Measurements from ENCODE around the gene THBS2.

DNA sequence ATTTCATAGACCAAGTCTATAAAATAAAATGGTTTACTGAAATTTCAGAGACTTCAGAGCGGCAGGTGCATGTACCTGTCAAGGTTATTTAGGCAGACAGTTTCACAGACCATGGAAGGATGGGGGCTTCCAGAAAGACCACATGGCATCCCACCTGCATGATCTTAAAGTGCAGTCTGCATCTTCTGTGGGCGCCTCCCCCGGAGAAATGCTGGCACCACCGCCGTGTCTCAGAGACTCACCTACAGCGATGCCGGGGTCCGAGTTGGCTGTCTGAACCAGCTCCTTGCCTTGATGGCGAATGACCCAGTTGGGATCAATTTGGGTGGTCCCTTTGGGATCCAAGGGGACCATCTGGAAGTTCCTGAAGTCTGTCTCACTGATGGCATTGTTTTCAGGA is 30.6 kb downstream of the THBS2 start:
- TF ChIP-seq EZH2 (IDR thresholded peaks at IDR 0.05; ENCODE audit: low read depth, low read length, severe bottlenecking) (no peak), RAD21 (IDR thresholded peaks at IDR 0.05 in 1 of 2, conservative IDR thresholded peaks at IDR 0.05 in 1 of 2; ENCODE audit: low read depth in 2 of 2, low read length in 2 of 2) (no peak), YY1 (IDR thresholded peaks at IDR 0.05; ENCODE audit: low read depth, low read length) (no peak), TCF12 (IDR thresholded peaks at IDR 0.05; ENCODE audit: low read depth, low read length) (no peak), CHD7 (IDR thresholded peaks at IDR 0.05; ENCODE audit: insufficient replicate concordance, low read length) (no peak)

All from H1 (cell line).